GM19193 (cell line): ENCODE results near the gene TSPAN11.

Source experiments
- POLR2A ChIP-seq: IDR thresholded peaks from 4 replicates; pipeline ENCODE4 v1.6.1; 2011; ENCODE audit not compliant: insufficient read depth, insufficient read length; ENCODE audit errors: extremely low read depth

The TSPAN11 gene

GRCh38 chr12:30908076-30908721 is 18.3 kb upstream of the TSPAN11 start:
- TF ChIP-seq POLR2A, result no peak

- TF ChIP-seq POLR2A, result no peak
Observed at GRCh38 chr12:30908722-30909348, 17.7 kb upstream of the TSPAN11 start.

- TF ChIP-seq POLR2A, result no peak
Observed at GRCh38 chr12:30909349-30910037, 17.1 kb upstream of the TSPAN11 start.

- TF ChIP-seq POLR2A, result no peak
Observed at GRCh38 chr12:30910038-30910350, 16.6 kb upstream of the TSPAN11 start.

- no peak for TF ChIP-seq POLR2A
Observed at GRCh38 chr12:30911207-30911606, 15.3 kb upstream of the TSPAN11 start.

GRCh38 chr12:30913323-30913722 is 13.2 kb upstream of the TSPAN11 start:
- no peak for TF ChIP-seq POLR2A

- no peak for TF ChIP-seq POLR2A
Observed at GRCh38 chr12:30914986-30915591, 11.5 kb upstream of the TSPAN11 start.

GRCh38 chr12:30923057-30923456 is 3.5 kb upstream of the TSPAN11 start:
- TF ChIP-seq POLR2A, result no peak

GRCh38 chr12:30925607-30926242 is 823 bp upstream of the TSPAN11 start:
- TF ChIP-seq POLR2A, result no peak

GRCh38 chr12:30927222-30927611 is 669 bp downstream of the TSPAN11 start:
- TF ChIP-seq POLR2A, result no peak

GRCh38 chr12:30928356-30929244 is 2.1 kb downstream of the TSPAN11 start:
- no peak for TF ChIP-seq POLR2A

GRCh38 chr12:30930238-30930637 is 3.7 kb downstream of the TSPAN11 start:
- no peak for TF ChIP-seq POLR2A

- TF ChIP-seq POLR2A, result no peak
Observed at GRCh38 chr12:30930641-30931040, 4.1 kb downstream of the TSPAN11 start.

GRCh38 chr12:30932881-30933280 is 6.3 kb downstream of the TSPAN11 start:
- TF ChIP-seq POLR2A, result no peak
